GM12865 (cell line): ENCODE results near the gene GDI2.

ENCODE experiments used
- DNase-seq: peaks from one replicate; pipeline ENCODE4 v3.0.0; 2010; ENCODE audit warnings: low read depth
- H3K4me3 ChIP-seq: 2 replicates; pipeline ENCODE4 v1.5.1; 2011; ENCODE audit warnings: mild to moderate bottlenecking, low read depth, low read length, control low read depth
- TF ChIP-seq, protein P1 (sequence below): IDR thresholded peaks from 2 replicates; pipeline ENCODE4 v1.5.1; 2011; ENCODE audit warnings: low read length, control low read depth, low read depth, inconsistent platforms; ENCODE audit not compliant: insufficient read depth; ENCODE audit errors: missing control alignments

The GDI2 gene

DNA sequence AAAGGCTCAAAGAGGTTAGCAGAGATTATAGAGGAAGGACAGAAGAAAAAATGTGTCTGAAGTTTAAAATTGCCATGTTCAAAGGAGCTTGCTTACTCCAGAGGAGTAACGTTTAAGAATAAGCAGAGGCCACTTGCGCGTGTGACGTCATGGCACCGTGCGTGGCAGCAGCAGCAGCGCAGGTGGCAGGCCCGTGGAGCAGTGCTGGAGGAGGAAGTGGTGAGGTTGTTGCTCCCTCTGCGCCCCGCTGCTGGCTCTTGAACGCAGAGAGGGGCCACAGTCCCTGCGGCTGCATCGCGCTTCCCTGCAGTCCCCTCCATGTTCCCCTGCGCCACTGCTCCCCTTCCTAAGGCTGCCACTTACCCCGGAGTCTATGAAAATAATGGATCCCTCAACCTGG, 37.5 kb downstream of the GDI2 start:
- no peak for DNase-seq
- TF ChIP-seq, protein P1, sequence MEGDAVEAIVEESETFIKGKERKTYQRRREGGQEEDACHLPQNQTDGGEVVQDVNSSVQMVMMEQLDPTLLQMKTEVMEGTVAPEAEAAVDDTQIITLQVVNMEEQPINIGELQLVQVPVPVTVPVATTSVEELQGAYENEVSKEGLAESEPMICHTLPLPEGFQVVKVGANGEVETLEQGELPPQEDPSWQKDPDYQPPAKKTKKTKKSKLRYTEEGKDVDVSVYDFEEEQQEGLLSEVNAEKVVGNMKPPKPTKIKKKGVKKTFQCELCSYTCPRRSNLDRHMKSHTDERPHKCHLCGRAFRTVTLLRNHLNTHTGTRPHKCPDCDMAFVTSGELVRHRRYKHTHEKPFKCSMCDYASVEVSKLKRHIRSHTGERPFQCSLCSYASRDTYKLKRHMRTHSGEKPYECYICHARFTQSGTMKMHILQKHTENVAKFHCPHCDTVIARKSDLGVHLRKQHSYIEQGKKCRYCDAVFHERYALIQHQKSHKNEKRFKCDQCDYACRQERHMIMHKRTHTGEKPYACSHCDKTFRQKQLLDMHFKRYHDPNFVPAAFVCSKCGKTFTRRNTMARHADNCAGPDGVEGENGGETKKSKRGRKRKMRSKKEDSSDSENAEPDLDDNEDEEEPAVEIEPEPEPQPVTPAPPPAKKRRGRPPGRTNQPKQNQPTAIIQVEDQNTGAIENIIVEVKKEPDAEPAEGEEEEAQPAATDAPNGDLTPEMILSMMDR: no peak
- no peak overlapping the region for H3K4me3 ChIP-seq

GRCh38 chr10:5774987-5775620, 38.1 kb downstream of the GDI2 start:
- TF ChIP-seq, protein P1: no peak
- no peak for DNase-seq

DNA sequence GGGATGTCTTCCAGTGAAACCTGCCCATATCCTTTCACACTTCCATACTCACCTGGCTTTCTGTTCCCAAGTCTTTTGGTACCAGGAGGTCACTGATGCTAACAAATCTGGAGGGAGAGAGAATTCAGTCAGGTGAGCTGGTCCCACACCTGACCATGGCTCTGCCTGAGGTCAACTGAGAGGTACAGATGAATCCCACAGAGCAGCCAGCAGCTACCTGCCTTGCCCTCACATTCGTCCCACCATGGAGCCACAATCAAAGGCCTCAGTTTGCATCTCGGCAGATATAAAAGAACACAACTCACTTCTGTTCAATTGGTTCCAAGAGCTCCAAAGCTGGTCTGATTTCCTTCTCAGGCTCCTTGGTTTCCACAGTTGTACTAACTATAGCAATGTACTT, 47.0 kb downstream of the GDI2 start:
- H3K4me3 ChIP-seq: no peak overlapping the region
- TF ChIP-seq, protein P1: no peak
- DNase-seq: no peak

More at GRCh38 chr10:5774987-5775620, 38.1 kb downstream of the GDI2 start:
- H3K4me3 ChIP-seq: no peak overlapping the region

GRCh38 chr10:5765617-5766016, 47.6 kb downstream of the GDI2 start:
- no peak overlapping the region for H3K4me3 ChIP-seq
- DNase-seq: no peak
- TF ChIP-seq, protein P1: no peak

DNA sequence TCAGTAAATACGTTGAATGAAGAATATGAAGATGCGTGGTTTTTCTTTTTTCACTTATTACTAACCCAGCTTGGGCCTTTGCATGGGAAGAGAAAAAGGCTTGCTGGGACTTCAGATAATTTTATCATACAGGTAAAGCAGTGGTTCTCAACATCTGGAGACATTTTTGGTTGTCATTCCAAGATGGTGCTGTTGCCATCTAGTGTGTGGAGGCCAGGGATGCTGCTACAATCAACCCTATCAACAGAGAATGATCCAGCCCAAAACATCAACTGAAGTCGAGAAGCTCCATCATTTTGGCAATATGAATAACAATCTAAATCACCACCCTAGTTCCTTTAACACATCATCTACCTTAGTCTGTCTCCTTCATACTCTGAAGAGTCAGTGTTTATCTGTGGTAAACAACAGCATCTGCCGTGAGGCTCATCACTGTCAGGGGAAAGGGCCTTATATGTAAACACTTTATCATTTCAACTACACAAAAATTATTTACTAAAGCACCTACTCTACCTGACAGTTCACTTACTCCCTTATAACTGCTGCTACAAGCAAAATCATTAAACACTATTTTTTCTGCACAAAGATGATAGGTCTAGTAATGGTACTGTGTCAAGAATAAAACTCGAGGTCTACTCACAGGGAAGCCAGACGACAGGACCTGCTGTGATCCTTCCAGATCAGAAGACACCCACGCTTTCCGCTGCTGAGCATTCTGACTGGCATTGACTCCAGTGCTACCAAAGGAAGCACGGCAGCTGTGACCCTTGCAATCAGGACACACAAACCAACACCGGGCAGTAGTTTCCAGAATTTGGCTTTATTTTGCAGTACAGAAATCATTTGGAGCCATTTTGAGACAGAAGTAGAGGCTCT, 48.6 kb downstream of the GDI2 start:
- no peak for DNase-seq
- TF ChIP-seq, protein P1: no peak
- no peak overlapping the region for H3K4me3 ChIP-seq

DNA sequence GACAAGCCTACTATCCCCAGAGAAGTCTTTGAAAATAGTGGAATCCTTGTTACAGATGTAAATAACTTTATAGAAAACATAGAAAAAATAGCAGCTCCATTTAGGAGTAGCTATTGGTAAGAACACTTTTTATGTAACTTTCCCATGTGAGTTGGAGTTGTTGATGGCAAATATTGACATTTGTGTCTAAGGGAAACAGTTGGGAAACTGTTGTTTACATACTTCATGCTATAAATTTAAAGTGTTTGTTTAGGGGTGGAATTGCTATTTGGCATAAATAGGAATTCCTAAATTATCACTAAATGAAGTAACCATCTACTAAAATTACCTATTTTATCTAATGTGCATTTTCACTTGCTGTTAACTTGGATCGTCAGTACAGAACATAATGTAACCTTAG, 50.7 kb downstream of the GDI2 start:
- H3K4me3 ChIP-seq: no peak overlapping the region
- TF ChIP-seq, protein P1: no peak
- no peak for DNase-seq
